HFFc6 (cell line): Measurements from ENCODE around the gene BLCAP. TPM values are rescaled to one million over a fixed set of nuclear protein-coding genes. Genes with fewer than 3 reads are reported as not detected.

ENCODE experiments used
- DNase-seq: peaks from one replicate; pipeline ENCODE4 v3.0.0-alpha.2; 2018
- H3K27ac Mint-ChIP-seq: 2 replicates; pipeline ENCODE4 v1.8.0; 2020; ENCODE audit warnings: mild to moderate bottlenecking, mixed read lengths
- H3K27me3 Mint-ChIP-seq: 2 replicates; pipeline ENCODE4 v1.8.0; 2021; ENCODE audit warnings: mild to moderate bottlenecking, moderate library complexity, mixed read lengths; ENCODE audit not compliant: insufficient read depth
- H3K36me3 Mint-ChIP-seq: 2 replicates; pipeline ENCODE4 v1.8.0; 2021; ENCODE audit warnings: low read depth, mixed read lengths
- H3K4me1 Mint-ChIP-seq: 2 replicates; pipeline ENCODE4 v1.8.0; 2020; ENCODE audit warnings: low read depth, mixed read lengths
- H3K4me3 Mint-ChIP-seq: 2 replicates; pipeline ENCODE4 v1.8.0; 2020; ENCODE audit warnings: mild to moderate bottlenecking, moderate library complexity, mixed read lengths
- H3K9me3 Mint-ChIP-seq: 2 replicates; pipeline ENCODE4 v1.8.0; 2020; ENCODE audit warnings: mild to moderate bottlenecking, mixed read lengths
- CTCF ChIP-seq: fragments of 200-600 bp; sonication (generic); IDR thresholded peaks from 2 replicates; pipeline ENCODE4 v1.5.0; 2021; ENCODE audit warnings: antibody characterized with exemption, mild to moderate bottlenecking
- total RNA-seq, 6 experiments: library from RNA; stranded (reverse); fragmentation: NEBNext Ultra II Directional; extraction: Animal tissue kit (Norgen Biotek cat#: 25700); gene quantifications; 2 replicates in 1 of 6; 3 replicates in 5 of 6; pipeline ENCODE4 v1.2.3, GENCODE V29; 2021

The BLCAP gene
- total RNA-seq, 6 experiments from 2014 or later: 83.7 to 110 (median 97.3) TPM

- Mint-ChIP-seq H3K9me3 (no peaks in the 10 kb centered on the region), H3K4me1 (peaks cover 26% of the 10 kb centered on the region), H3K4me3 (no peak overlapping the region), H3K36me3 (no peaks in the 10 kb centered on the region), H3K27ac (no peak overlapping the region), H3K27me3 (peaks cover 10% of the 10 kb centered on the region)
- TF ChIP-seq CTCF: no peak
- DNase-seq: no peak
Measured at GRCh38 chr20:37531856-37532255, 4.2 kb upstream of the BLCAP start.

- Mint-ChIP-seq H3K36me3 (no peaks in the 10 kb centered on the region), H3K4me1 (peaks cover 36% of the 10 kb centered on the region), H3K27me3 (peaks cover 8% of the 10 kb centered on the region), H3K4me3 (no peak overlapping the region), H3K27ac (no peak overlapping the region), H3K9me3 (no peaks in the 10 kb centered on the region)
- no peak for TF ChIP-seq CTCF
- DNase-seq: no peak
Measured at GRCh38 chr20:37530696-37531095, 3.0 kb upstream of the BLCAP start.

GRCh38 chr20:37529968-37530600, 2.4 kb upstream of the BLCAP start:
- Mint-ChIP-seq H3K4me1 (peaks cover 42% of the 10 kb centered on the region), H3K27ac (no peak overlapping the region), H3K36me3 (peaks cover 4% of the 10 kb centered on the region; the same call in 1 of the 2 replicates), H3K4me3 (no peak overlapping the region), H3K9me3 (no peaks in the 10 kb centered on the region), H3K27me3 (peaks cover 10% of the 10 kb centered on the region)
- no peak for TF ChIP-seq CTCF
- no peak for DNase-seq

GRCh38 chr20:37529214-37529967, 1.7 kb upstream of the BLCAP start:
- Mint-ChIP-seq H3K27me3 (peaks cover 10% of the 10 kb centered on the region), H3K9me3 (no peaks in the 10 kb centered on the region), H3K36me3 (peaks cover 5% of the 10 kb centered on the region; the same call in 1 of the 2 replicates), H3K4me3 (peak overlapping the region; percentile 88; the same call in 1 of the 2 replicates), H3K4me1 (peaks cover 43% of the 10 kb centered on the region), H3K27ac (no peak overlapping the region)
- DNase-seq: no peak
- 0 out of 2 replicates have a peak, but pooled peaks have one; percentile 18 for TF ChIP-seq CTCF

- DNase-seq: no peak
- Mint-ChIP-seq H3K9me3 (no peaks in the 10 kb centered on the region), H3K4me1 (peaks cover 44% of the 10 kb centered on the region), H3K36me3 (peaks cover 5% of the 10 kb centered on the region; the same call in 1 of the 2 replicates), H3K27me3 (peaks cover 10% of the 10 kb centered on the region), H3K27ac (peak overlapping the region; percentile 99), H3K4me3 (peak overlapping the region; percentile 88)
- no peak for TF ChIP-seq CTCF
Measured at GRCh38 chr20:37528446-37529213, 954 bp upstream of the BLCAP start.
